ENCODE results near the gene NOTO.
"Not testable (repeated sequence)": the region's sequence is repeated elsewhere in the genome, so short reads cannot be mapped to it uniquely, and the experiment has no call there.

The NOTO gene

GRCh38 chr2:73202156-73203054 lies at the start of gene NOTO:
Gene NOTO (plus strand): TSS chr2:73202574. CDS start chr2:73202667, 93 bp downstream.
- DNase-seq, result no peak

- peak; percentile 4 for DNase-seq
These were observed 45.7 kb upstream of the NOTO start for GRCh38 chr2:73156539-73157124.

- DNase-seq, result no peak
These were observed 39.5 kb upstream of the NOTO start for GRCh38 chr2:73162856-73163391.

- peak; percentile 57 for DNase-seq
These were observed 38.6 kb upstream of the NOTO start for GRCh38 chr2:73163483-73164367.

- DNase-seq, result not testable (repeated sequence)
These were observed 36.4 kb upstream of the NOTO start for GRCh38 chr2:73165978-73166377.

- not testable (repeated sequence) for DNase-seq
These were observed 35.6 kb upstream of the NOTO start for GRCh38 chr2:73166813-73167212.

- DNase-seq, result not testable (repeated sequence)
These were observed 34.0 kb upstream of the NOTO start for GRCh38 chr2:73168348-73168747.

GRCh38 chr2:73170341-73170740 lies 32.0 kb upstream of the NOTO start:
- not testable (repeated sequence) for DNase-seq

GRCh38 chr2:73172963-73173362 lies 29.4 kb upstream of the NOTO start:
- no peak for DNase-seq

GRCh38 chr2:73173781-73174180 lies 28.6 kb upstream of the NOTO start:
- no peak for DNase-seq

GRCh38 chr2:73174244-73174643 lies 28.1 kb upstream of the NOTO start:
- DNase-seq, result no peak

GRCh38 chr2:73174941-73175662 lies 27.3 kb upstream of the NOTO start:
- DNase-seq, result no peak

GRCh38 chr2:73175663-73176204 lies 26.6 kb upstream of the NOTO start:
- peak; percentile 33 for DNase-seq

GRCh38 chr2:73176205-73176880 lies 26.0 kb upstream of the NOTO start:
- no peak for DNase-seq

- DNase-seq, result peak; percentile 81
These were observed 25.3 kb upstream of the NOTO start for GRCh38 chr2:73176881-73177644.

GRCh38 chr2:73177645-73178255 lies 24.6 kb upstream of the NOTO start:
- DNase-seq, result no peak

- DNase-seq, result no peak
These were observed 16.4 kb upstream of the NOTO start for GRCh38 chr2:73185965-73186364.

- no peak for DNase-seq
These were observed 14.8 kb upstream of the NOTO start for GRCh38 chr2:73187549-73187948.

- DNase-seq, result no peak
These were observed 4.8 kb upstream of the NOTO start for GRCh38 chr2:73197579-73197978.

GRCh38 chr2:73200281-73200680 lies 2.1 kb upstream of the NOTO start:
- DNase-seq, result not testable (repeated sequence)
